Upper lobe of right lung (tissue), 1 donor: Measurements from ENCODE around the gene UTF1. TPM values are rescaled to one million over a fixed set of nuclear protein-coding genes. Genes with fewer than 3 reads are reported as not detected.

Source experiments
- ATAC-seq: fragments of 200-7000 bp; cut with Tn5 transposase; one replicate; pipeline ENCODE4 v1.9.1; 2020; ENCODE audit warnings: mild to moderate bottlenecking, moderate library complexity
- DNase-seq: peaks from one replicate; pipeline ENCODE4 v3.0.0-alpha.2; 2020
- H3K27ac ChIP-seq: fragments of 200-600 bp; one replicate; pipeline ENCODE4 v1.8.0; 2022
- H3K27me3 ChIP-seq: fragments of 200-600 bp; one replicate; pipeline ENCODE4 v1.8.0; 2022; ENCODE audit warnings: mild to moderate bottlenecking
- H3K36me3 ChIP-seq: fragments of 200-600 bp; one replicate; pipeline ENCODE4 v1.8.0; 2022
- H3K4me1 ChIP-seq: fragments of 200-600 bp; one replicate; pipeline ENCODE4 v1.8.0; 2022
- H3K4me3 ChIP-seq: fragments of 200-600 bp; one replicate; pipeline ENCODE4 v1.8.0; 2022; ENCODE audit warnings: mild to moderate bottlenecking
- H3K9me3 ChIP-seq: fragments of 200-600 bp; one replicate; pipeline ENCODE4 v1.8.0; 2022
- CTCF ChIP-seq: fragments of 200-600 bp; IDR thresholded peaks from one replicate; pipeline ENCODE4 v1.8.0; 2022; ENCODE audit warnings: antibody characterized with exemption
- intact Hi-C: fragments of 100-400 bp; cut with DNase I; formaldehyde crosslinking; loops from one replicate; pipeline ENCODE4 v1.11.0; 2022
- total RNA-seq: library from RNA; stranded (reverse); fragmentation: NEBNext Ultra II Directional; extraction: Animal tissue kit (Norgen Biotek cat#: 25700); gene quantifications from one replicate; pipeline ENCODE4 v1.2.1, GENCODE V29; 2021
- donor health status: DM: no; HTN: yes; CAD: no; lungs with severe emphysema.

Gene UTF1
- total RNA-seq, 1 donor from 2014 or later, result not detected

- DNase-seq (peak; percentile 78), ATAC-seq (peak; percentile 51)
- intact Hi-C loops, result no loop called here
- Histone ChIP-seq H3K27me3 (peaks cover 7% of the 10 kb centered on the region), H3K27ac (peak within 1 kb of the TSS; percentile 63), H3K4me3 (peak within 1 kb of the TSS; percentile 45), H3K9me3 (no peaks in the 10 kb centered on the region), H3K36me3 (peaks cover 15% of the 10 kb centered on the region), H3K4me1 (peaks cover 38% of the 10 kb centered on the region)
- no peak for TF ChIP-seq CTCF
These were observed 46.6 kb downstream of the UTF1 start, which contains the start of gene ADAM8 for GRCh38 chr10:133276435-133277201. TSS of gene ADAM8 (minus strand) at chr10:133276868. CDS start at chr10:133276817, 51 bp downstream.

GRCh38 chr10:133277277-133277992 is 47.4 kb downstream of the UTF1 start:
- Histone ChIP-seq H3K27ac (peak overlapping the region; percentile 63), H3K4me1 (peaks cover 38% of the 10 kb centered on the region), H3K4me3 (no peak overlapping the region), H3K9me3 (no peaks in the 10 kb centered on the region), H3K36me3 (peaks cover 23% of the 10 kb centered on the region), H3K27me3 (peaks cover 7% of the 10 kb centered on the region)
- ATAC-seq (no peak), DNase-seq (no peak)
- no peak for TF ChIP-seq CTCF
- intact Hi-C loops, result no loop called here

- Histone ChIP-seq H3K27ac (peak overlapping the region; percentile 63), H3K4me1 (peaks cover 38% of the 10 kb centered on the region), H3K4me3 (no peak overlapping the region), H3K27me3 (peaks cover 7% of the 10 kb centered on the region), H3K36me3 (peaks cover 30% of the 10 kb centered on the region), H3K9me3 (no peaks in the 10 kb centered on the region)
- no peak for ATAC-seq
- intact Hi-C loops, result no loop called here
- no peak for TF ChIP-seq CTCF
- no peak for DNase-seq
These were observed 48.1 kb downstream of the UTF1 start for GRCh38 chr10:133277993-133278576.

- Histone ChIP-seq H3K4me1 (peaks cover 38% of the 10 kb centered on the region), H3K27ac (peak overlapping the region; percentile 63), H3K9me3 (no peaks in the 10 kb centered on the region), H3K27me3 (peaks cover 7% of the 10 kb centered on the region), H3K4me3 (no peak overlapping the region), H3K36me3 (peaks cover 35% of the 10 kb centered on the region)
- peak; percentile 60 for ATAC-seq
- no peak for TF ChIP-seq CTCF
- peak; percentile 78 for DNase-seq
- intact Hi-C loops, result no loop called here
These were observed 48.7 kb downstream of the UTF1 start for GRCh38 chr10:133278577-133279265.
